ENCODE measurements around the gene ZNF74.
"Not testable (repeated sequence)": the region's sequence is repeated elsewhere in the genome, so short reads cannot be mapped to it uniquely, and the experiment has no call there.

Gene ZNF74

GRCh38 chr22:20401376-20402014, 7.5 kb downstream of the ZNF74 start:
- Histone ChIP-seq H3K9ac (ENCODE audit: low read length in 2 of 2) (no peak overlapping the region), H3K4me1 (ENCODE audit: control insufficient read depth, insufficient read depth, low read length) (peaks cover 3% of the 10 kb centered on the region), H3K4me3 (ENCODE audit: low read length in 2 of 2) (no peak overlapping the region), H3K27me3 (ENCODE audit: control insufficient read depth in 1 of 2, insufficient read depth in 2 of 2, low read length in 2 of 2) (no peaks in the 10 kb centered on the region), H3K36me3 (ENCODE audit: control insufficient read depth in 2 of 2, insufficient read depth in 2 of 2, low read length in 2 of 2) (peaks cover 16 to 22% of the 10 kb centered on the region in 2 donors), H3K9me3 (ENCODE audit: control insufficient read depth in 2 of 2, low read length in 2 of 2) (no peaks in the 10 kb centered on the region), H3K27ac (ENCODE audit: low read length) (no peak overlapping the region)

GRCh38 chr22:20402960-20403778, 9.2 kb downstream of the ZNF74 start:
- Histone ChIP-seq H3K27ac (ENCODE audit: low read length) (no peak overlapping the region), H3K27me3 (ENCODE audit: control insufficient read depth in 1 of 2, insufficient read depth in 2 of 2, low read length in 2 of 2) (no peaks in the 10 kb centered on the region)

GRCh38 chr22:20403779-20404140, 9.8 kb downstream of the ZNF74 start:
- no peak overlapping the region for H3K9ac ChIP-seq (ENCODE audit: low read length in 2 of 2)
- peaks cover 24 to 28% of the 10 kb centered on the region in 2 donors for H3K36me3 ChIP-seq (ENCODE audit: control insufficient read depth in 2 of 2, insufficient read depth in 2 of 2, low read length in 2 of 2)
- H3K4me3 ChIP-seq (ENCODE audit: low read length in 2 of 2), result no peak overlapping the region
- no peaks in the 10 kb centered on the region for H3K9me3 ChIP-seq (ENCODE audit: control insufficient read depth in 2 of 2, low read length in 2 of 2)
- no peaks in the 10 kb centered on the region for H3K27me3 ChIP-seq (ENCODE audit: control insufficient read depth in 1 of 2, insufficient read depth in 2 of 2, low read length in 2 of 2)
- no peaks in the 10 kb centered on the region for H3K4me1 ChIP-seq (ENCODE audit: control insufficient read depth, insufficient read depth, low read length)
- no peak overlapping the region for H3K27ac ChIP-seq (ENCODE audit: low read length)

More at GRCh38 chr22:20402960-20403778, 9.2 kb downstream of the ZNF74 start:
- H3K36me3 ChIP-seq (ENCODE audit: control insufficient read depth in 2 of 2, insufficient read depth in 2 of 2, low read length in 2 of 2), result peaks cover 24 to 28% of the 10 kb centered on the region in 2 donors
- no peaks in the 10 kb centered on the region for H3K4me1 ChIP-seq (ENCODE audit: control insufficient read depth, insufficient read depth, low read length)
- no peak overlapping the region for H3K4me3 ChIP-seq (ENCODE audit: low read length in 2 of 2)
- H3K9me3 ChIP-seq (ENCODE audit: control insufficient read depth in 2 of 2, low read length in 2 of 2), result no peaks in the 10 kb centered on the region
- H3K9ac ChIP-seq (ENCODE audit: low read length in 2 of 2), result no peak overlapping the region

- H3K9ac ChIP-seq (ENCODE audit: low read length in 2 of 2), result no peak overlapping the region
- peaks cover 24 to 28% of the 10 kb centered on the region in 2 donors for H3K36me3 ChIP-seq (ENCODE audit: control insufficient read depth in 2 of 2, insufficient read depth in 2 of 2, low read length in 2 of 2)
- H3K4me1 ChIP-seq (ENCODE audit: control insufficient read depth, insufficient read depth, low read length), result no peaks in the 10 kb centered on the region
- no peak overlapping the region for H3K27ac ChIP-seq (ENCODE audit: low read length)
- H3K27me3 ChIP-seq (ENCODE audit: control insufficient read depth in 1 of 2, insufficient read depth in 2 of 2, low read length in 2 of 2), result no peaks in the 10 kb centered on the region
- H3K4me3 ChIP-seq (ENCODE audit: low read length in 2 of 2), result no peak overlapping the region
- H3K9me3 ChIP-seq (ENCODE audit: control insufficient read depth in 2 of 2, low read length in 2 of 2), result no peaks in the 10 kb centered on the region
Measured at GRCh38 chr22:20404881-20405280, 10.9 kb downstream of the ZNF74 start.

- H3K36me3 ChIP-seq (ENCODE audit: control insufficient read depth in 2 of 2, insufficient read depth in 2 of 2, low read length in 2 of 2), result peaks cover 23 to 28% of the 10 kb centered on the region in 2 donors
- no peak overlapping the region for H3K9ac ChIP-seq (ENCODE audit: low read length in 2 of 2)
- H3K27me3 ChIP-seq (ENCODE audit: control insufficient read depth in 1 of 2, insufficient read depth in 2 of 2, low read length in 2 of 2), result no peaks in the 10 kb centered on the region
- no peaks in the 10 kb centered on the region for H3K9me3 ChIP-seq (ENCODE audit: control insufficient read depth in 2 of 2, low read length in 2 of 2)
- H3K4me1 ChIP-seq (ENCODE audit: control insufficient read depth, insufficient read depth, low read length), result no peaks in the 10 kb centered on the region
- no peak overlapping the region for H3K4me3 ChIP-seq (ENCODE audit: low read length in 2 of 2)
- H3K27ac ChIP-seq (ENCODE audit: low read length), result no peak overlapping the region
Measured at GRCh38 chr22:20405291-20405930, 11.5 kb downstream of the ZNF74 start.

GRCh38 chr22:20405931-20406685, 12.2 kb downstream of the ZNF74 start:
- H3K27ac ChIP-seq (ENCODE audit: low read length), result no peak overlapping the region
- no peaks in the 10 kb centered on the region for H3K27me3 ChIP-seq (ENCODE audit: control insufficient read depth in 1 of 2, insufficient read depth in 2 of 2, low read length in 2 of 2)
- peaks cover 19 to 26% of the 10 kb centered on the region in 2 donors for H3K36me3 ChIP-seq (ENCODE audit: control insufficient read depth in 2 of 2, insufficient read depth in 2 of 2, low read length in 2 of 2)
- H3K4me3 ChIP-seq (ENCODE audit: low read length in 2 of 2), result no peak overlapping the region
- H3K4me1 ChIP-seq (ENCODE audit: control insufficient read depth, insufficient read depth, low read length), result no peaks in the 10 kb centered on the region
- no peaks in the 10 kb centered on the region for H3K9me3 ChIP-seq (ENCODE audit: control insufficient read depth in 2 of 2, low read length in 2 of 2)
- H3K9ac ChIP-seq (ENCODE audit: low read length in 2 of 2), result no peak overlapping the region

GRCh38 chr22:20406686-20407408, 12.9 kb downstream of the ZNF74 start:
- no peaks in the 10 kb centered on the region for H3K27me3 ChIP-seq (ENCODE audit: control insufficient read depth in 1 of 2, insufficient read depth in 2 of 2, low read length in 2 of 2)
- H3K9ac ChIP-seq (ENCODE audit: low read length in 2 of 2), result no peak overlapping the region
- H3K27ac ChIP-seq (ENCODE audit: low read length), result no peak overlapping the region
- no peak overlapping the region for H3K4me3 ChIP-seq (ENCODE audit: low read length in 2 of 2)
- H3K9me3 ChIP-seq (ENCODE audit: control insufficient read depth in 2 of 2, low read length in 2 of 2), result no peaks in the 10 kb centered on the region
- no peaks in the 10 kb centered on the region for H3K4me1 ChIP-seq (ENCODE audit: control insufficient read depth, insufficient read depth, low read length)
- H3K36me3 ChIP-seq (ENCODE audit: control insufficient read depth in 2 of 2, insufficient read depth in 2 of 2, low read length in 2 of 2), result peaks cover 19 to 24% of the 10 kb centered on the region in 2 donors

GRCh38 chr22:20407829-20408228, 13.9 kb downstream of the ZNF74 start:
- no peak overlapping the region for H3K27ac ChIP-seq (ENCODE audit: low read length)
- peaks cover 18 to 24% of the 10 kb centered on the region in 2 donors for H3K36me3 ChIP-seq (ENCODE audit: control insufficient read depth in 2 of 2, insufficient read depth in 2 of 2, low read length in 2 of 2)
- no peaks in the 10 kb centered on the region for H3K4me1 ChIP-seq (ENCODE audit: control insufficient read depth, insufficient read depth, low read length)
- no peaks in the 10 kb centered on the region for H3K27me3 ChIP-seq (ENCODE audit: control insufficient read depth in 1 of 2, insufficient read depth in 2 of 2, low read length in 2 of 2)
- H3K4me3 ChIP-seq (ENCODE audit: low read length in 2 of 2), result no peak overlapping the region
- H3K9ac ChIP-seq (ENCODE audit: low read length in 2 of 2), result no peak overlapping the region
- H3K9me3 ChIP-seq (ENCODE audit: control insufficient read depth in 2 of 2, low read length in 2 of 2), result no peaks in the 10 kb centered on the region

- H3K9ac ChIP-seq (ENCODE audit: low read length in 2 of 2), result no peak overlapping the region
- H3K27me3 ChIP-seq (ENCODE audit: control insufficient read depth in 1 of 2, insufficient read depth in 2 of 2, low read length in 2 of 2), result no peaks in the 10 kb centered on the region
- peaks cover 14 to 21% of the 10 kb centered on the region in 2 donors for H3K36me3 ChIP-seq (ENCODE audit: control insufficient read depth in 2 of 2, insufficient read depth in 2 of 2, low read length in 2 of 2)
- H3K4me1 ChIP-seq (ENCODE audit: control insufficient read depth, insufficient read depth, low read length), result no peaks in the 10 kb centered on the region
- H3K4me3 ChIP-seq (ENCODE audit: low read length in 2 of 2), result no peak overlapping the region
- H3K9me3 ChIP-seq (ENCODE audit: control insufficient read depth in 2 of 2, low read length in 2 of 2), result no peaks in the 10 kb centered on the region
- no peak overlapping the region for H3K27ac ChIP-seq (ENCODE audit: low read length)
Measured at GRCh38 chr22:20408891-20409290, 14.9 kb downstream of the ZNF74 start.

GRCh38 chr22:20409385-20409784, 15.4 kb downstream of the ZNF74 start:
- not testable (repeated sequence) for H3K27ac ChIP-seq (ENCODE audit: low read length); H3K27me3 ChIP-seq (ENCODE audit: control insufficient read depth in 1 of 2, insufficient read depth in 2 of 2, low read length in 2 of 2); H3K9ac ChIP-seq (ENCODE audit: low read length in 2 of 2); H3K4me3 ChIP-seq (ENCODE audit: low read length in 2 of 2); H3K9me3 ChIP-seq (ENCODE audit: control insufficient read depth in 2 of 2, low read length in 2 of 2); H3K4me1 ChIP-seq (ENCODE audit: control insufficient read depth, insufficient read depth, low read length)
- peaks cover 14 to 18% of the 10 kb centered on the region in 2 donors for H3K36me3 ChIP-seq (ENCODE audit: control insufficient read depth in 2 of 2, insufficient read depth in 2 of 2, low read length in 2 of 2)
